ENCODE measurements around the gene ZNF524. TPM values are rescaled to one million over a fixed set of nuclear protein-coding genes. Genes with fewer than 3 reads are reported as not detected.

ZNF524 gene
- polyA plus RNA-seq, 2 of the 4 experiments (the other 2 are of a cell fraction) = 6.4 to 9.7 TPM

GRCh38 chr19:55641426-55642152 is 41.5 kb downstream of the ZNF524 start:
- FAIRE-seq = no peak
- no peaks in the 10 kb centered on the region for H3K9me3 ChIP-seq
- H3K4me1 ChIP-seq = peaks cover 29% of the 10 kb centered on the region
- H3K27ac ChIP-seq = peak overlapping the region; percentile 92 to 97
- peak; percentile 63 to 68 for DNase-seq (ENCODE audit: low read depth in 1 of 2, low spot score in 1 of 2)
- H3K4me3 ChIP-seq = peak overlapping the region; percentile 63
- WGBS (ENCODE audit: missing lambda C conversion rate) = 3% methylated on average over 24 of the region's 25 CpGs
- TF ChIP-seq, protein P1, sequence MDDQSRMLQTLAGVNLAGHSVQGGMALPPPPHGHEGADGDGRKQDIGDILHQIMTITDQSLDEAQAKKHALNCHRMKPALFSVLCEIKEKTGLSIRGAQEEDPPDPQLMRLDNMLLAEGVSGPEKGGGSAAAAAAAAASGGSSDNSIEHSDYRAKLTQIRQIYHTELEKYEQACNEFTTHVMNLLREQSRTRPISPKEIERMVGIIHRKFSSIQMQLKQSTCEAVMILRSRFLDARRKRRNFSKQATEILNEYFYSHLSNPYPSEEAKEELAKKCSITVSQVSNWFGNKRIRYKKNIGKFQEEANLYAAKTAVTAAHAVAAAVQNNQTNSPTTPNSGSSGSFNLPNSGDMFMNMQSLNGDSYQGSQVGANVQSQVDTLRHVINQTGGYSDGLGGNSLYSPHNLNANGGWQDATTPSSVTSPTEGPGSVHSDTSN (IDR thresholded peaks at IDR 0.05) = peak; percentile 72
- TF ChIP-seq BCL3 (IDR thresholded peaks at IDR 0.05) (0 out of 3 replicates have a peak, but pooled peaks have one; percentile 20), MAX (IDR thresholded peaks at IDR 0.05) (no peak; the same call in 1 of the 2 replicates), RFX5 (IDR thresholded peaks at IDR 0.05) (no peak), USF2 (IDR thresholded peaks at IDR 0.05) (no peak), KDM5A (IDR thresholded peaks at IDR 0.05) (no peak), ELK1 (IDR thresholded peaks at IDR 0.05; ENCODE audit: low read depth, low read length) (no peak), POLR2A (IDR thresholded peaks at IDR 0.05; ENCODE audit: low read length) (peak; percentile 2; the same call in 1 of the 2 replicates), MAFK (IDR thresholded peaks at IDR 0.05; ENCODE audit: partially characterized antibody) (no peak)
- peak overlapping the region; percentile 100 for H3K4me2 ChIP-seq
- ChIA-PET CTCF (interaction anchor here (1.9 to 6.3 kb wide), 4 partner anchors 9 to 137 kb away, joined by 5 to 70 read pairs (median 16); no protein-coding TSS in a partner anchor), POLR2A (interaction anchor here (0.6 to 4.1 kb wide), 4 partner anchors 9 to 406 kb away, joined by 3 to 25 read pairs (median 4); partner anchors contain the start of gene U2AF2)
- peak; percentile 14 to 23 for ATAC-seq

DNA sequence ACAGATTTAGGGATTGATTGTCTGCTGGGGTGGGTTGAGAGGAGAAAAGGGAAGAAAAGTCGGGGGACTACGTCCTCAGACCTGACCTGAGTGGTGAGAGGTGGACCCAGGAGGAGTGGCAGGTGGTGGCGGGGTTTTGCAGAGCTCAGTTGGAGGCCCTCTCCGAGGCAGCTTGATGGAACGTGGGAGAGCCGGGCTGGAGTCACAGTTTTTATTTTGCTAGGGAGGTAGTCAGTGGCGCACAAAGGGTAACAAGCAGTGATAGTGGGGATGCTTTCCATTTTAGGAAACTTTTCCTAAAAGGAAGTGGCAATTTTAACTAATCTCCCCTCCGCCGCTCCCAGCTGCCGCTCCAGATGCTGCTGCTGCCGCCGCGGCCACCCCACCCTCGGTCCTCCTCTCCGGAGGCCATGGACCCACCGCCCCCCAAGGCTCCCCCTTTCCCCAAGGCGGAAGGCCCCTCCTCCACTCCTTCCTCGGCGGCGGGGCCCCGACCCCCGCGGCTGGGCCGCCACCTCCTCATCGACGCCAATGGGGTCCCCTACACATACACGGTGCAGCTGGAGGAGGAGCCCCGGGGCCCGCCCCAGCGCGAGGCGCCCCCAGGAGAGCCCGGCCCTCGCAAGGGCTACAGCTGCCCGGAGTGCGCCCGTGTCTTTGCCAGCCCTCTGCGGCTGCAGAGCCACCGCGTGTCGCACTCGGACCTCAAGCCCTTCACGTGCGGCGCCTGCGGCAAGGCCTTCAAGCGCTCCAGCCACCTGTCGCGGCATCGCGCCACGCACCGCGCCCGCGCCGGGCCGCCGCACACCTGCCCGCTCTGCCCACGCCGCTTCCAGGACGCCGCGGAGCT is 42.3 kb downstream of the ZNF524 start:
- Histone ChIP-seq H3K4me1 (peaks cover 35% of the 10 kb centered on the region), H3K9me3 (no peaks in the 10 kb centered on the region), H3K4me2 (peak overlapping the region; percentile 100), H3K4me3 (peak overlapping the region; percentile 63), H3K27ac (peak overlapping the region; percentile 92 to 97)
- 49% methylated on average over 44 of the region's 65 CpGs for WGBS (ENCODE audit: missing lambda C conversion rate)
- ChIA-PET CTCF (interaction anchor here (1.3 to 6.3 kb wide), 5 partner anchors 9 to 138 kb away, joined by 3 to 70 read pairs (median 11); no protein-coding TSS in a partner anchor), POLR2A (interaction anchor here (0.6 to 4.1 kb wide), 4 partner anchors 10 to 479 kb away, joined by 3 to 25 read pairs (median 4); partner anchors contain the start of genes U2AF2 and ZNF787)
- ATAC-seq (peak in 1 of 2 experiments; percentile 6; a peak in 3 of 6 replicates), FAIRE-seq (no peak), DNase-seq (ENCODE audit: low read depth in 1 of 2, low spot score in 1 of 2) (no peak)
- no peak for TF ChIP-seq EP300 (IDR thresholded peaks at IDR 0.05)
- 0 out of 2 replicates have a peak, but pooled peaks have one; percentile 0 for TF ChIP-seq GATA3 (IDR thresholded peaks at IDR 0.05; ENCODE audit: borderline replicate concordance)
- no peak for TF ChIP-seq SMC3 (IDR thresholded peaks at IDR 0.05)
- TF ChIP-seq, protein P1 (IDR thresholded peaks at IDR 0.05) = peak; percentile 46; the same call in 1 of the 2 replicates
- TF ChIP-seq E2F6 (IDR thresholded peaks at IDR 0.05; ENCODE audit: borderline replicate concordance, low read depth) = peak; percentile 43; the same call in 1 of the 2 replicates
- TF ChIP-seq HOXA7 (CRISPR knock-in tag; IDR thresholded peaks at IDR 0.05) = no peak
- TF ChIP-seq ZFP36 (IDR thresholded peaks at IDR 0.05; ENCODE audit: borderline replicate concordance, partially characterized antibody) = no peak
- TF ChIP-seq HDAC2 (IDR thresholded peaks at IDR 0.05) = no peak
- no peak for TF ChIP-seq EHMT2 (IDR thresholded peaks at IDR 0.05; ENCODE audit: low read depth)
- no peak for TF ChIP-seq NPAS2 (CRISPR knock-in tag; IDR thresholded peaks at IDR 0.05; ENCODE audit: borderline replicate concordance)
- TF ChIP-seq ESRRA (IDR thresholded peaks at IDR 0.05; ENCODE audit: borderline replicate concordance, low read length) = no peak
- no peak for TF ChIP-seq BHLHE40 (IDR thresholded peaks at IDR 0.05; ENCODE audit: low read depth, low read length)
- no peak for TF ChIP-seq RARB (CRISPR knock-in tag; IDR thresholded peaks at IDR 0.05)
- no peak for TF ChIP-seq FOXS1 (CRISPR knock-in tag; IDR thresholded peaks at IDR 0.05)
- TF ChIP-seq RAD21 (conservative IDR thresholded peaks at IDR 0.05 in 1 of 2, IDR thresholded peaks at IDR 0.05 in 1 of 2) = no peak
- no peak for TF ChIP-seq HOXB13 (CRISPR knock-in tag; IDR thresholded peaks at IDR 0.05; ENCODE audit: low read depth)
- no peak for TF ChIP-seq ATOH8 (CRISPR knock-in tag; IDR thresholded peaks at IDR 0.05; ENCODE audit: low read depth)
- TF ChIP-seq NFE2L2 (conservative IDR thresholded peaks at IDR 0.05; ENCODE audit: low read length) = no peak
- TF ChIP-seq POLR2A (IDR thresholded peaks at IDR 0.05; ENCODE audit: low read length) = peak; percentile 20; the same call in 1 of the 2 replicates

All from A549 (cell line).